A204.1 (cell line): Measurements from ENCODE around the gene NCOA6.
"Not testable (repeated sequence)": the region's sequence is repeated elsewhere in the genome, so short reads cannot be mapped to it uniquely, and the experiment has no call there.

Experiments used
- FAIRE-seq: peaks from 2 replicates; lab custom pipeline; 2012; peaks lifted over from hg19 to GRCh38; lab: Jason Lieb, UNC

Gene NCOA6

GRCh38 chr20:34717230-34718095, 108.0 kb downstream of the NCOA6 start:
- FAIRE-seq = no peak

- no peak for FAIRE-seq
Measured at GRCh38 chr20:34716921-34717229, 108.6 kb downstream of the NCOA6 start.

DNA sequence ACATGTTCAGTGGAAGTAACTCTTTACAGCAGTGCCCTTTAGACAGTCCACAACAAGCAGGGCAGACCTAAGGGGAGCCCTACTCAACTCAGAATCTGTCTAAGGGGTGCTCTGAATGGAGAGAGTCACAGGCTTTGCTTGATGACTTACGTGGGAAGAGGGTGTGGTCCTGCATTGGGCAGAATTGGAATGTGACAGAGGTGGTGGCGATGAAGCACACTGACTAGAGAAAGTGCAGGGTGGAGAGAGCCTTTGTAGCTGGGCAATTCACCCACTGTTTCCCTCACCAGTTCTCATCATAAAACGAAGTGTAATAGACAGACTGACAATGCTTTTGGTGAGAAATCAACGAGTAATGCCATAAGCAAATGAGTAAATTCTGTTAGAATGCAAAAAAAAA, 110.1 kb downstream of the NCOA6 start:
- no peak for FAIRE-seq

- FAIRE-seq = not testable (repeated sequence)
Measured at GRCh38 chr20:34713944-34714515, 111.4 kb downstream of the NCOA6 start.

GRCh38 chr20:34713194-34713943, 112.1 kb downstream of the NCOA6 start:
- FAIRE-seq = no peak

- no peak for FAIRE-seq
Measured at GRCh38 chr20:34712525-34713192, 112.8 kb downstream of the NCOA6 start.

DNA sequence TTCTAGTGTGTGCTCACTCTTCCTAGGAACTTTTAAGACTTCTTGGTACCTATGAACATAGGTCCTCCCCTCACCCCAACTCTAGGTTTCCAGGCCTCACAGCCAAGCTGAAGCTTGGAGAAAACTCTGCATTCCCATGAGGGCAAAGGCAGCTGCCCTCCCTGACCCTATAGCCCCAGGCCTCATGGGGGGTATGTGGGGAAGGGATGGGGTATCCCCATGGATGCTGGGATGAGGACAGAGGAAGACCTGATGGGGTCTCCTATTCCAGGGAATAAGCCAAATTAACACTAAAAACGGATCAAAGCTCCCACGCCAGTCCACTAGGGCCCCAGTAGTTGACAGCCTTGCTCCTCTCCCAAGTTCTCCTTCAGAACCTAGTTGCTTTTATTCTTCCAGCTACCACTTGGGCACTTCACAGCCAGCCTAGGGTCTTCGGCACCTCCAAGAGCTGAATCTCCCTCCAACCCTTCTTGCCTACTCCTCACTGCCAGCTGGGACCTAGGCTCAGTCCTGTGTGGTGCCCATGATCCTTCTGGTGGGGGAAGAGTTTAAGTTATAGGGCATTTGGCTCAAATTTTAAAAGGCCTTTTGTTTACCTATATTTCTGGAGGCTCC, 113.5 kb downstream of the NCOA6 start:
- no peak for FAIRE-seq

DNA sequence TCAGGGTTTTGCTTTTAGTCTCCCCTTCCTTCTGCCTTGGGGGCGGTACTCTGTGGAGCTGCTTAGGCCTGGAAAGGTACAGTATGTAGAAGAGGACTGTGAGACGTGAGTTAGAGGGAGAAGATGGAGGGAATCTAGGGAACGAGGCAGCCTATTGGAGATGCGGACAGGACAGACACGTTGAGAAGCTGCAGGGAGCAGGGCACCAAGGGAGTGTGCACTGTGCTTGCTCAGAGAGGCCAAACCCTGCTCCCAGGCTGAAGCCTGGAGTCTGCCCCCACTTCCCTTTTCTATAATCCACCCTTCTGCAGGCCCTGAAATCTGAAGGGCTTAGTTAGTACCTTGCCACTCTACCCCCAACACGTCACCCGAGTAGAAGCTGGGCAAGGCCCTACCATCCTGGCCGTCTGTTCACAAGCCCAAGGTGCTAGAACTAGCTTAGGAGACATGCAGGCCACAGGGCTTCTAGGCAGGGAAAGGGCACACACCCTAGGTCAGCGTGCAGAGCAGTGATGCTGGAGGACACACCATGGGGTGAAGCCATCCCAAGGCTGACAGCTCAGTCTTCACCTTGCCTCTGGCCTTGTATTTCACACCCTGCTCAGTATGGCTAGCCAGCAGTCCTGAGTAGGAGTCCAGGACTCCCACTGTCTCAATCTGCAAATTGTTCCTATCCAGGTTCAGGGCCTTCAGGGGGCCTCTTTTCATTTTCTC, 114.4 kb downstream of the NCOA6 start:
- no peak for FAIRE-seq

GRCh38 chr20:34710568-34710839, 114.9 kb downstream of the NCOA6 start:
- no peak for FAIRE-seq

DNA sequence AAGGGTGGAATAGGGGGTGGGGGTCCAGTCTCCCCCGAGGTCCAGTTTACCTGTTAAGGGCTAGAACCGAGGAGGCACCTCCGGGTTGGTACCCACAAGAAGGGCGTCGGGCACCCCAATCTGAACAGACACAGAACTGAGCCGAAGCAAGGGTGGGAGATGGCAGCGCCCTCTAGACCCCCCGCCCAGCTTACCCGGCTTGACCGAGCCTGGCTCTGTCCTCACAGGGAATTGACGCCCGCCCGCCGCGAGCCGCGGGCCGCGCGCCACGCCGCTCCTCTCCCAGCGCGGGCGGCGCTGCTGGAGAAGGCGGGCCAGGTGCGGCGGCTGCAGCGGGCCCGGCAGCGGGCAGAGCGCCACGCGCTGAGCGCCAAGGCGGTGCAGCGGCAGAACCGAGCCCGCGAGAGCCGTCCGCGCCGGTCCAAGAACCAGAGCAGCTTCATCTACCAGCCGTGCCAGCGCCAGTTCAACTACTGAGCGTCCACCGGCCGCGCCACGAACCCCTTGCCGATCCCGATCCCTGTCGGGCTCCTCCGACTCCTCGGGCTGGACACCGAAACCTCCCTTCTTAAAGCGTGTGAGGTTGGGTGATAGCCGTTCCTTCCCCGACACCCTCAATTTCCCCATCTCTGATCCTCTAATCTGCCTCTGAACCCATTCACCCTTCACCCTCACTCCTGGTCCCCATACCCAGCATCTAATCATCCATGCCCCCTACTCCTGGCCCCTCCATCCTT, 115.5 kb downstream of the NCOA6 start:
- FAIRE-seq = no peak

- FAIRE-seq = no peak
Measured at GRCh38 chr20:34709044-34709830, 116.2 kb downstream of the NCOA6 start.

- FAIRE-seq = no peak
Measured at GRCh38 chr20:34708621-34709043, 116.8 kb downstream of the NCOA6 start.

GRCh38 chr20:34706912-34707784, 118.3 kb downstream of the NCOA6 start:
- no peak for FAIRE-seq

- FAIRE-seq = no peak
Measured at GRCh38 chr20:34706302-34706875, 119.1 kb downstream of the NCOA6 start.

- FAIRE-seq = no peak
Measured at GRCh38 chr20:34705397-34706301, 119.8 kb downstream of the NCOA6 start.

DNA sequence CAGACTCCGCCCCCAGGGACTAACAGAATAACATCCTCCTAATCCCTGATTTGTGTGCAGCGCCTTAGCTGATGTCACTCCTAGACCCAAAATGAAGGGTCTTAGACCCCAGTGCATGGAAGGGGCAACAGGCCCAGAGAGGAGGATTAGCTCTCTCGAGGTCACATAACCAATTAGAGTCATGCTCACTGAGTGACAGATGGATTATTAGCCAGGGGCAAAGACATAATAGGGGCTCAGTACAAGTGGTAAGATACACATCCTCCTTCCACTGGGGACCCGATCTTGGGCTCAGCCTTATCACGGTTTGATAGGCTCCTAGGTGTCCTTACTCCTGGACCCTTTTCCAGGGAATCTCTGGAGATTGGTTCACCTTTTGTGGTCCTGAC, 120.4 kb downstream of the NCOA6 start:
- FAIRE-seq = no peak

DNA sequence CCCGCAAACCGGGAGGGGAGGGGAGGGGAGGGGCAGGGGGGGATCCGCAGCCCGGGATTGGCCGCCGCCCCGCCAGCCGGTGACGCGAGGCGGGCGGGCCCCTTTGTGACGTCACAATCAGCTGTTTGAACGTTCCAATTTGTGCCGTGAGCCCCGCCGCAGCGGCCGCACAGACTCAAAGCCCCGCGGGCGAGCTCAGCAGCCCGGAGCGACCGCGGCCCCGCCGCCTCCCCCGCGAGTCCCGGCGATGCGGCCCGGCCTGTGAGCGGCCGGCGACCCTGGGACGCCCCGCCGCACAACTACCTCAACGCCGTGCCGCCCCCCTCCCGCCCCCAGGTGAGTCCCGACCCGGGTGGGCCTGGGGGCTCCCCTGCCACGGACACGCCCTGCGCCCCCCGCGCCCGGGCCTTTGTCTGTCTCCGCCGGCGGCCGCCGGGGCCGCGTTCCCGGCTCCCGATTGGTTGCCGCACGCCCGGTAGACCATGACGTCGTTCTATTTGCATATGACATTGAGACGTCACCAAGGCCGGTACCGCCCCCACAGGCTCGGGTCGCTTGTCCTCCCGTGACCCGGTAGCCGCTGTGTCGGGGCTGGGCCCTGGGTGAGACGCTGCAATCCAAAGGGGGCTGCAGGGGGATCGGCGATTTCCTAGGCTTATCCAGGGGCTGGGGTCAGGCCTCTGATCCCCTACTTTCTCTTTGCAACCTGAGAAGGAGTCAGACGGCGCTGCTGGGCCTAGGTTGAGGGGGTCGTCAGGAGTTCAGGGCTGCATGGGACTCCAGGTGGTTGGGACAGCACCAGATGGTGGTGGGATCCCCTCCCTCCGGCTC, 121.1 kb downstream of the NCOA6 start, which contains the start of gene TP53INP2:
TP53INP2 (plus strand) TSS at position 168 of the 831 bp plus-strand sequence. CDS start 4,396 bp downstream, outside the sequence.
- FAIRE-seq = no peak
